ENCODE results near the gene PSMB5. TPM values are rescaled to one million over a fixed set of nuclear protein-coding genes. Genes with fewer than 3 reads are reported as not detected.

The PSMB5 gene
- total and polyA plus RNA-seq, 9 of the 15 experiments (the other 6 are each of a cell fraction or from before 2014, with no cell fraction given), result 198 to 1,870 (median 269) TPM

- TF ChIP-seq ZNF592 (IDR thresholded peaks at IDR 0.05), result peak; percentile 47; the same call in 1 of the 2 replicates
Measured at GRCh38 chr14:23021434-23021833, 13.3 kb downstream of the PSMB5 start (continued).

GRCh38 chr14:23020143-23021128 lies 14.3 kb downstream of the PSMB5 start:
- no TSS peak for BruUV-seq (replicated peaks)
- Histone ChIP-seq H3K4me3 (no peak overlapping the region), H3K4me2 (ENCODE audit: insufficient read depth, low read length) (peak overlapping the region; percentile 65), H3K36me3 (ENCODE audit: control insufficient read depth, insufficient read depth, low read length) (peaks cover 10% of the 10 kb centered on the region; the same call in 2 of the 3 replicates), H4K20me1 (replicated peaks; ENCODE audit: control insufficient read depth, insufficient read depth, low read length) (peaks cover 7% of the 10 kb centered on the region; the same call in 1 of the 2 replicates), H3K27me3 (ENCODE audit: control insufficient read depth in 2 of 2, insufficient read depth in 2 of 2, low read length in 2 of 2) (no peaks in the 10 kb centered on the region), H3K4me1 (replicated peaks in 1 of 2; ENCODE audit: control insufficient read depth in 2 of 2, insufficient read depth in 2 of 2, low read length in 2 of 2) (peaks cover 23 to 38% of the 10 kb centered on the region in 2 experiments; a peak in 4 of 5 replicates), H2AFZ (ENCODE audit: low read depth, low read length) (peak overlapping the region; percentile 50), H3K9ac (ENCODE audit: insufficient read depth in 1 of 2, low read depth in 2 of 2, low read length in 2 of 2) (peak overlapping the region in 1 of 2 experiments; percentile 6; a peak in 1 of 4 replicates), H3K27ac (ENCODE audit: extremely low read depth, low read depth, low read length) (peak overlapping the region; percentile 37), H3K79me2 (ENCODE audit: control insufficient read depth, insufficient read depth, low read length) (no peaks in the 10 kb centered on the region; the same call in 2 of the 3 replicates), H3K9me1 (ENCODE audit: control insufficient read depth, insufficient read depth, low read length) (no peaks in the 10 kb centered on the region), H3K9me3 (replicated peaks; ENCODE audit: control insufficient read depth, insufficient read depth, low read depth, low read length) (no peaks in the 10 kb centered on the region)
- POLR2A ChIA-PET, result interaction anchor here (0.6 to 6.6 kb wide), 10 partner anchors 8 to 93 kb away, joined by 3 to 65 read pairs (median 4); partner anchors contain the start of genes PRMT5 and PSMB5
- FAIRE-seq (peak; percentile 93), DNase-seq (ENCODE audit: extremely low read depth in 1 of 4, low spot score in 3 of 4) (peak; percentile 54 to 88 (median 72)), ATAC-seq (peak; percentile 94)
- CTCF ChIA-PET (ENCODE audit: low intra/inter-chr PET ratio), result no interaction called here
- in situ Hi-C loops (cut with MboI), result no loop called here
- intact Hi-C loops (cut with micrococcal nuclease), result no loop called here
- WGBS (ENCODE audit: insufficient coverage, low coverage, missing lambda C conversion rate), result 21% methylated on average over 7 of the region's 7 CpGs
- TF ChIP-seq ZBTB2 (IDR thresholded peaks at IDR 0.05), result peak; percentile 74; the same call in 1 of the 2 replicates
- TF ChIP-seq JUND (IDR thresholded peaks at IDR 0.05; ENCODE audit: borderline replicate concordance, low read depth, low read length), result peak; percentile 45; the same call in 1 of the 2 replicates
- TF ChIP-seq JUND (tag; IDR thresholded peaks at IDR 0.05; ENCODE audit: borderline replicate concordance, low read depth, low read length), result no peak; the same call in 2 of the 3 replicates
- 0 out of 6 replicates have a peak, but pooled peaks of 1 of the 3 experiments have one; percentile 41 for TF ChIP-seq ZBTB11 (CRISPR knock-in tag; IDR thresholded peaks at IDR 0.05)
- 0 out of 2 replicates have a peak, but pooled peaks have one; percentile 53 for TF ChIP-seq ERF (CRISPR knock-in tag; IDR thresholded peaks at IDR 0.05)
- TF ChIP-seq ZFPM2 (CRISPR knock-in tag; IDR thresholded peaks at IDR 0.05), result no peak
